Esophagus muscularis mucosa (tissue), 4 donors: ENCODE results near the gene LHFPL6. TPM values are rescaled to one million over a fixed set of nuclear protein-coding genes. Genes with fewer than 3 reads are reported as not detected.

Experiments used
- DNase-seq: peaks from one replicate; pipeline ENCODE4 v3.0.0-alpha.2; 2017; ENCODE audit errors: extremely low spot score
- H3K27ac ChIP-seq, 4 donors: fragments of 200-600 bp; sonication (generic); replicated peaks in 1 of 4; 1 replicate in 3 of 4; 2 replicates in 1 of 4; pipeline ENCODE4 v1.5.1; 2016 to 2019; ENCODE audit warnings: mild to moderate bottlenecking in 1 of 4
- H3K27me3 ChIP-seq, 4 donors: fragments of 200-600 bp; sonication (generic); one replicate each; pipeline versions ENCODE4 v1.5.1 to v1.6.0; 2016 to 2019
- H3K36me3 ChIP-seq, 4 donors: fragments of 200-600 bp; sonication (generic); one replicate each; pipeline ENCODE4 v1.5.1; 2016 to 2019
- H3K4me1 ChIP-seq, 4 donors: fragments of 200-600 bp; sonication (generic); one replicate each; pipeline ENCODE4 v1.5.1; 2016 to 2019
- H3K4me3 ChIP-seq, 4 donors: fragments of 200-600 bp; sonication (generic); 1 replicate in 2 of 4; 2 replicates in 2 of 4; pipeline ENCODE4 v1.5.1; 2016 to 2019; ENCODE audit warnings: mild to moderate bottlenecking in 4 of 4, moderate library complexity in 1 of 4
- H3K9me3 ChIP-seq, 4 donors: fragments of 200-600 bp; sonication (generic); 1 replicate in 3 of 4; 2 replicates in 1 of 4; pipeline ENCODE4 v1.5.1; 2016 to 2019
- EP300 ChIP-seq: sonication (generic); formaldehyde crosslinking; IDR thresholded peaks from one replicate; pipeline ENCODE4 v1.6.1; 2017; ENCODE audit warnings: antibody characterized with exemption
- POLR2A ChIP-seq: fragments of 450-650 bp; IDR thresholded peaks from one replicate; pipeline ENCODE4 v1.6.1; 2017; ENCODE audit warnings: antibody characterized with exemption, moderate library complexity, mild to moderate bottlenecking, low read depth
- POLR2AphosphoS5 ChIP-seq, 2 donors: sonication (generic); formaldehyde crosslinking; IDR thresholded peaks; one replicate each; pipeline ENCODE4 v1.6.1; 2017; ENCODE audit warnings: antibody characterized with exemption in 2 of 2
- WGBS: methylation state at CpG from one replicate; pipeline ENCODE4 v1.1.5; 2018; 5-methylcytosine and 5-hydroxymethylcytosine counted together
- intact Hi-C: fragments of 100-400 bp; cut with DNase I; formaldehyde crosslinking; loops from one replicate; pipeline ENCODE4 v1.15.1; 2023
- total RNA-seq, 4 donors: library from RNA; depleted of rRNA; stranded (reverse); fragments of >200 nt; gene quantifications; one replicate each; pipeline versions ENCODE4 v1.1.0 to v1.2.1, GENCODE V29; 2016
- TF ChIP-seq, protein P1 (sequence below), 3 experiments: fragments of 200-600 bp in 2 of 3; fragments of 450-650 bp in 1 of 3; sonication (generic) in 2 of 3; IDR thresholded peaks; one replicate each; pipeline ENCODE4 v1.5.1; 2017 to 2019; ENCODE audit warnings: antibody characterized with exemption in 3 of 3, mild to moderate bottlenecking in 2 of 3, moderate library complexity in 1 of 3

Gene LHFPL6
- total RNA-seq, 4 donors from 2014 or later: 55.6 to 75.9 (median 72.0) TPM

DNA sequence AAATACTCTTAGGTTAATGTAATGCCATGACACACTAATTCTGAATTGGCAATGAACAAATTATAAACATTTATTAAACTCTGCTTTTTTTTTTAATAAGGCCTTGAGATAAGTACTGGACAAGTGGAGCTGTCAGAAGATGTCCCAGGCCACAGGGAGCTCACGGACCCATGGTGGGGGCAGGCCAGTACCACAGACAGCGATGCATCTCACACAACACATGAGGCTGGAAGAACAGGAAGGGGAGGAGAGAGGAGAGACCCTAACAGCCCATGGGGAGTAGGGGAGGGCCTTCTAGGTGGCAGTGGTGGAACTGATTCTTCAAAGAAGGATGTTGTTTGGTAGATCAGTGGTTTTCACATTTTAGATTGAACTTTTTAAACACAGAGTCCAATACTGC lies 128.4 kb downstream of the LHFPL6 start:
- Histone ChIP-seq H3K36me3 (no peaks in the 10 kb centered on the region), H3K4me1 (peaks cover 4 to 20% (median 15%) of the 10 kb centered on the region in 4 donors), H3K9me3 (no peaks in the 10 kb centered on the region), H3K27me3 (no peaks in the 10 kb centered on the region), H3K27ac (no peak overlapping the region), H3K4me3 (no peak overlapping the region)
- intact Hi-C loops: no loop called here
- TF ChIP-seq POLR2AphosphoS5 (IDR thresholded peaks at IDR 0.05) (no peak), EP300 (no peak), POLR2A (no peak)
- TF ChIP-seq, protein P1, sequence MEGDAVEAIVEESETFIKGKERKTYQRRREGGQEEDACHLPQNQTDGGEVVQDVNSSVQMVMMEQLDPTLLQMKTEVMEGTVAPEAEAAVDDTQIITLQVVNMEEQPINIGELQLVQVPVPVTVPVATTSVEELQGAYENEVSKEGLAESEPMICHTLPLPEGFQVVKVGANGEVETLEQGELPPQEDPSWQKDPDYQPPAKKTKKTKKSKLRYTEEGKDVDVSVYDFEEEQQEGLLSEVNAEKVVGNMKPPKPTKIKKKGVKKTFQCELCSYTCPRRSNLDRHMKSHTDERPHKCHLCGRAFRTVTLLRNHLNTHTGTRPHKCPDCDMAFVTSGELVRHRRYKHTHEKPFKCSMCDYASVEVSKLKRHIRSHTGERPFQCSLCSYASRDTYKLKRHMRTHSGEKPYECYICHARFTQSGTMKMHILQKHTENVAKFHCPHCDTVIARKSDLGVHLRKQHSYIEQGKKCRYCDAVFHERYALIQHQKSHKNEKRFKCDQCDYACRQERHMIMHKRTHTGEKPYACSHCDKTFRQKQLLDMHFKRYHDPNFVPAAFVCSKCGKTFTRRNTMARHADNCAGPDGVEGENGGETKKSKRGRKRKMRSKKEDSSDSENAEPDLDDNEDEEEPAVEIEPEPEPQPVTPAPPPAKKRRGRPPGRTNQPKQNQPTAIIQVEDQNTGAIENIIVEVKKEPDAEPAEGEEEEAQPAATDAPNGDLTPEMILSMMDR (IDR thresholded peaks at IDR 0.05): no peak
- 92% methylated on average over 2 of the region's 2 CpGs for WGBS
- DNase-seq: no peak

DNA sequence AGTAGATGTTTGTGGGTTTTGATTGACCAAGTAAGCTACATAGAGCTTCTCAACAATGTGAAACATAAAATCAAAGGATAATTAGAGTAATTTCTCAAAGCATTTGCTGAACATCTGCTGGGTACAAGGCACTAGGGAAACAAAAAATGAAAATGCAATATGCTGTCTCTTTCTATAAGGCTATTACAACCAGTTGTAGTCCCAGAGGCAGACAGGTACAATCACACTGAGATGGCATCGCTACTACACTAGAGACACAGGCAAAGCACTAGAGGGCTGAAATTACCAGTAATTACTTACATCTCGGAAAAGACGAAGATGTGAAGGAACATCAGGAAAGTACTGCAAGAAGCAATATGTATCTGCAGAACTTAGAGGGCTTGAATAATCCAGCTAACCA lies 133.3 kb downstream of the LHFPL6 start:
- TF ChIP-seq POLR2A: no peak
- TF ChIP-seq POLR2AphosphoS5 (IDR thresholded peaks at IDR 0.05): no peak
- TF ChIP-seq, protein P1 (IDR thresholded peaks at IDR 0.05): no peak
- TF ChIP-seq EP300: no peak
- DNase-seq: no peak
- intact Hi-C loops: no loop called here
- Histone ChIP-seq H3K9me3 (no peaks in the 10 kb centered on the region), H3K27ac (no peak overlapping the region), H3K36me3 (no peaks in the 10 kb centered on the region), H3K4me1 (peaks cover 0 to 11% (median 0%) of the 10 kb centered on the region in 4 donors), H3K27me3 (no peaks in the 10 kb centered on the region), H3K4me3 (no peak overlapping the region)
- 95% methylated on average over 3 of the region's 3 CpGs for WGBS

DNA sequence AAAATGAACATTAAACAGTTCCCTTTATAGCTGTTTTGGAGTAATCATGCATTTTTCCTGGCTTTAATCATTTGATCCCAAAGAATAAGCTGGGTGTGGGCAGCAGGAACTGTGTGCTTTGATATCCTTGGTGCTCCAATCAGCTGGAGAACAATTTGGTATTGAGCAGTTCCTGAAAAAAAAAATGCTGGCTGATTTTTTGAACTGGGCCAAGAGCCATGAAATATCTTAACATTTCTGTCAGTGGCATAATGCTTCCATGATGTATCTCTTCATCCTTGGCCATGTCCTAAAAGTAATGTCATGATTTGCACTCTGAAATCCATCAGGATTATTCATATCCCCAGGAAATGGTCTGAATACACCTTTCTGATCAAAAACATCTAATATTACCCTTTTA lies 134.7 kb downstream of the LHFPL6 start:
- no peak for DNase-seq
- no peaks in the 10 kb centered on the region for H3K27me3 ChIP-seq
- no peak overlapping the region for H3K4me3 ChIP-seq
- no peak for TF ChIP-seq POLR2AphosphoS5 (IDR thresholded peaks at IDR 0.05)
- TF ChIP-seq EP300: no peak
- TF ChIP-seq POLR2A: no peak
- TF ChIP-seq, protein P1 (IDR thresholded peaks at IDR 0.05): no peak
- intact Hi-C loops: no loop called here
- H3K27ac ChIP-seq: no peak overlapping the region
- no peaks in the 10 kb centered on the region for H3K9me3 ChIP-seq
- H3K4me1 ChIP-seq: peaks cover 0 to 14% (median 0%) of the 10 kb centered on the region in 4 donors
- no peaks in the 10 kb centered on the region for H3K36me3 ChIP-seq

DNA sequence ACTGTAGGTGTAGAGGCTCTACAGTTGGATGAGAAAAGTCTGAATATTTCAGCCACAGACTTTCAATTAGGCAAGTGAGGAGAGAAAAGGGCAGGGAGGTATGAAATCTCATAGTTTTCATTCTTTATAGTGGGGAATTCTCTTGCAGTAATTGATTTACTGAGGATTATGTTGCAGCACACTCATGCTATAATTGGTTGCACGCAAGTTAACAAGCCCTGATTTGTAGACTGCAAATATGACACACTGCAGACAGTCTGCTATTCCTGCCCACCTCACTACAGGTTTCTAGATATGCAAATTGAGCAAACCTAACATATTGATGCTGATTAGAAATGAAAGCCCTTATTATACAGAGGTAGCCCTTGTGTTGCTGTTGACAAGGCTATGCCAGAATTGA lies 139.4 kb downstream of the LHFPL6 start:
- 100% methylated on average over 1 of the region's 1 CpG for WGBS
- H3K4me1 ChIP-seq: peaks cover 0 to 23% (median 18%) of the 10 kb centered on the region in 4 donors
- H3K36me3 ChIP-seq: no peaks in the 10 kb centered on the region
- H3K4me3 ChIP-seq: no peak overlapping the region
- no peak for DNase-seq
- TF ChIP-seq EP300 (no peak), POLR2A (no peak), POLR2AphosphoS5 (IDR thresholded peaks at IDR 0.05) (no peak)
- TF ChIP-seq, protein P1 (IDR thresholded peaks at IDR 0.05): no peak
- H3K9me3 ChIP-seq: no peaks in the 10 kb centered on the region
- no peak overlapping the region for H3K27ac ChIP-seq
- no peaks in the 10 kb centered on the region for H3K27me3 ChIP-seq
- intact Hi-C loops: no loop called here

DNA sequence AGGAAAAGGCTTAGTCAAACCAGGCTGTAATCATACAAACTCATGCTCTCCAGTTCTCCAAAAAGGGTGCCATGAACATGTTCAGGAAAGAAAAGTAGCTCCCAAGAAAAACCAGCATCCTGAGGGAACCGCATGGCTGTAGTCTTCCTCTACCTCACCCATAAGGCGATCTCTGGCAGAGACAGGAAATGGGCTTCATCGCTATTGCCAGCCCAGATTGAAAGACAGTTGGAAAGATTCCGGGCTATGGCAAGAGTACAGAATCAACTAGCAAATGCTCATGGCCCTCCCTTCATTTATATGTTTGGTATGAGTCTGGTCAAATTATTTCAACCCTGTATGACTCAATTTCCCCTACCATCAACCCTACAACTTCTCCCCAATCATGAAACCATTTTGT lies 140.1 kb downstream of the LHFPL6 start:
- TF ChIP-seq POLR2AphosphoS5 (IDR thresholded peaks at IDR 0.05) (no peak), POLR2A (no peak), EP300 (no peak)
- TF ChIP-seq, protein P1 (IDR thresholded peaks at IDR 0.05): no peak
- H3K4me3 ChIP-seq: no peak overlapping the region
- peaks cover 0 to 21% (median 17%) of the 10 kb centered on the region in 4 donors for H3K4me1 ChIP-seq
- intact Hi-C loops: no loop called here
- no peaks in the 10 kb centered on the region for H3K27me3 ChIP-seq
- H3K9me3 ChIP-seq: no peaks in the 10 kb centered on the region
- no peaks in the 10 kb centered on the region for H3K36me3 ChIP-seq
- no peak overlapping the region for H3K27ac ChIP-seq
- WGBS: 96% methylated on average over 4 of the region's 4 CpGs
- DNase-seq: no peak
